Caco-2 (cell line): ENCODE data around the gene GLCCI1. TPM values are rescaled to one million over a fixed set of nuclear protein-coding genes. Genes with fewer than 3 reads are reported as not detected.

Experiments used
- BruUV-seq: library from RNA; stranded (reverse); fragments of 400-500 nt; replicated peaks from 2 replicates; lab custom pipeline; 2021; lab: Mats Ljungman, UMichigan
- CTCF ChIA-PET: fragments of 300-600 bp; sonication (Branson Sonifier 250); formaldehyde crosslinking; loops from one replicate; lab custom pipeline; 2022; ENCODE audit warnings: antibody characterized with exemption; lab: Charles Lee
- POLR2A ChIA-PET: fragments of 300-600 bp; sonication (Branson Sonifier 250); formaldehyde crosslinking; loops from one replicate; lab custom pipeline; 2022; ENCODE audit warnings: antibody characterized with exemption; lab: Charles Lee
- DNase-seq, 2 experiments: peaks; one replicate each; pipeline versions ENCODE4 v3.0.0 to v3.0.0-alpha.2; 2020 to 2022
- H3K27me3 ChIP-seq: replicated peaks from 2 replicates; pipeline ENCODE4 v1.6.0; 2011; ENCODE audit warnings: low read length; ENCODE audit not compliant: control insufficient read depth, insufficient read depth
- H3K36me3 ChIP-seq: 2 replicates; pipeline ENCODE4 v1.5.1; 2011; ENCODE audit warnings: low read length; ENCODE audit not compliant: control insufficient read depth, insufficient read depth
- H3K4me1 ChIP-seq: fragments of 250-450 bp; sonication (Bioruptor Pico); 2 replicates; pipeline ENCODE4 v1.5.1; 2020; ENCODE audit warnings: mild to moderate bottlenecking
- H3K4me3 ChIP-seq: 2 replicates; pipeline ENCODE4 v1.5.1; 2011; ENCODE audit warnings: low read depth, mild to moderate bottlenecking, control low read depth, low read length
- H3K9me3 ChIP-seq: fragments of 250-450 bp; sonication (Bioruptor Pico); 2 replicates; pipeline ENCODE4 v1.5.1; 2020; ENCODE audit warnings: mild to moderate bottlenecking, moderate library complexity
- H3K27ac Mint-ChIP-seq: one replicate; pipeline ENCODE4 v1.8.0; 2022; ENCODE audit warnings: mixed read lengths; ENCODE audit not compliant: unreplicated experiment
- H3K27me3 Mint-ChIP-seq: one replicate; pipeline ENCODE4 v1.8.0; 2022; ENCODE audit warnings: mixed read lengths; ENCODE audit not compliant: insufficient read depth, unreplicated experiment
- H3K36me3 Mint-ChIP-seq: one replicate; pipeline ENCODE4 v1.8.0; 2022; ENCODE audit warnings: mild to moderate bottlenecking, mixed read lengths; ENCODE audit not compliant: insufficient read depth, unreplicated experiment
- H3K4me1 Mint-ChIP-seq: one replicate; pipeline ENCODE4 v1.8.0; 2022; ENCODE audit warnings: low read depth, mixed read lengths; ENCODE audit not compliant: unreplicated experiment
- H3K4me3 Mint-ChIP-seq: one replicate; pipeline ENCODE4 v1.8.0; 2022; ENCODE audit warnings: mild to moderate bottlenecking, moderate library complexity, mixed read lengths; ENCODE audit not compliant: unreplicated experiment
- H3K9me3 Mint-ChIP-seq: one replicate; pipeline ENCODE4 v1.8.0; 2022; ENCODE audit warnings: mixed read lengths; ENCODE audit not compliant: unreplicated experiment
- CTCF ChIP-seq, 2 experiments: fragments of 200-600 bp in 1 of 2; IDR thresholded peaks; 1 replicate in 1 of 2; 2 replicates in 1 of 2; pipeline versions ENCODE4 v1.5.1 to v1.8.0; 2011 to 2022; ENCODE audit warnings: antibody characterized with exemption in 1 of 2, control low read depth in 1 of 2, inconsistent platforms in 1 of 2, low read depth in 1 of 2, low read length in 1 of 2, mild to moderate bottlenecking in 1 of 2, moderate library complexity in 1 of 2; ENCODE audit not compliant: insufficient read depth in 1 of 2, severe bottlenecking in 1 of 2, unreplicated experiment in 1 of 2
- intact Hi-C: fragments of 100-400 bp; cut with micrococcal nuclease; formaldehyde crosslinking; loops from one replicate; pipeline ENCODE4 v1.10.0; 2022; ENCODE audit not compliant: unreplicated experiment
- total RNA-seq: library from RNA; stranded (reverse); gene quantifications from 2 replicates; pipeline ENCODE4 v1.2.3, GENCODE V29; 2022

GLCCI1 gene
- total RNA-seq, 1 experiment from 2014 or later: 18.8 TPM

- no peak for DNase-seq
- Histone ChIP-seq H3K4me1 (no peaks in the 10 kb centered on the region), H3K27me3 (no peaks in the 10 kb centered on the region), H3K4me3 (no peak overlapping the region), H3K36me3 (no peaks in the 10 kb centered on the region), H3K9me3 (no peaks in the 10 kb centered on the region)
- Mint-ChIP-seq H3K36me3 (peaks cover 9% of the 10 kb centered on the region), H3K4me3 (no peak overlapping the region), H3K27ac (no peak overlapping the region), H3K4me1 (peaks cover 6% of the 10 kb centered on the region), H3K9me3 (no peaks in the 10 kb centered on the region), H3K27me3 (no peaks in the 10 kb centered on the region)
- BruUV-seq: no TSS peak
- ChIA-PET CTCF (no interaction called here), POLR2A (no interaction called here)
- no peak for TF ChIP-seq CTCF (IDR thresholded peaks at IDR 0.05; ENCODE audit: insufficient read depth in 1 of 2, low read depth in 1 of 2, low read length in 1 of 2, severe bottlenecking in 1 of 2, unreplicated experiment in 1 of 2)
- intact Hi-C loops: loop anchor here (5.0 kb wide), 1 partner anchor 283 kb away; no protein-coding TSS in a partner anchor
Observed at GRCh38 chr7:7965301-7965700, 3.3 kb upstream of the GLCCI1 start.

- intact Hi-C loops: loop anchor here (5.0 kb wide), 1 partner anchor 284 kb away; no protein-coding TSS in a partner anchor
- H3K4me1 Mint-ChIP-seq: peaks cover 6% of the 10 kb centered on the region
- CTCF ChIA-PET: interaction anchor here (0.7 kb wide), 1 partner anchor 13 kb away, joined by 4 read pairs; no protein-coding TSS in a partner anchor
- H3K36me3 Mint-ChIP-seq: peaks cover 9% of the 10 kb centered on the region
- no TSS peak for BruUV-seq
- H3K9me3 Mint-ChIP-seq: no peaks in the 10 kb centered on the region
- POLR2A ChIA-PET: no interaction called here
- no peaks in the 10 kb centered on the region for H3K4me1 ChIP-seq
- no peaks in the 10 kb centered on the region for H3K27me3 Mint-ChIP-seq
- no peaks in the 10 kb centered on the region for H3K27me3 ChIP-seq
- no peak for DNase-seq
- H3K4me3 Mint-ChIP-seq: no peak overlapping the region
- H3K4me3 ChIP-seq: no peak overlapping the region
- H3K9me3 ChIP-seq: no peaks in the 10 kb centered on the region
- no peaks in the 10 kb centered on the region for H3K36me3 ChIP-seq
- H3K27ac Mint-ChIP-seq: no peak overlapping the region
- no peak for TF ChIP-seq CTCF (IDR thresholded peaks at IDR 0.05; ENCODE audit: insufficient read depth in 1 of 2, low read depth in 1 of 2, low read length in 1 of 2, severe bottlenecking in 1 of 2, unreplicated experiment in 1 of 2)
Observed at GRCh38 chr7:7966141-7966734, 2.4 kb upstream of the GLCCI1 start.

GRCh38 chr7:7967886-7968543, 581 bp upstream of the GLCCI1 start:
- no peaks in the 10 kb centered on the region for H3K36me3 ChIP-seq
- Mint-ChIP-seq H3K27ac (peak overlapping the region; percentile 31), H3K4me3 (peak overlapping the region; percentile 27), H3K4me1 (peaks cover 6% of the 10 kb centered on the region), H3K36me3 (peaks cover 9% of the 10 kb centered on the region), H3K27me3 (no peaks in the 10 kb centered on the region), H3K9me3 (no peaks in the 10 kb centered on the region)
- no peak for DNase-seq
- H3K4me1 ChIP-seq: no peaks in the 10 kb centered on the region
- ChIA-PET CTCF (interaction anchor here (1.0 to 1.1 kb wide), 2 partner anchors 29 to 57 kb away, joined by 3 read pairs; no protein-coding TSS in a partner anchor), POLR2A (interaction anchor here (1.5 kb wide), 1 partner anchor 57 kb away, joined by 5 read pairs; no protein-coding TSS in a partner anchor)
- H3K27me3 ChIP-seq: no peaks in the 10 kb centered on the region
- H3K9me3 ChIP-seq: no peaks in the 10 kb centered on the region
- TSS peak; percentile 41 for BruUV-seq
- intact Hi-C loops: loop anchor here (1.0 to 5.0 kb wide), 2 partner anchors 286 to 328 kb away; partner anchors contain the start of gene UMAD1
- H3K4me3 ChIP-seq: peak overlapping the region; percentile 81
- no peak for TF ChIP-seq CTCF (IDR thresholded peaks at IDR 0.05; ENCODE audit: insufficient read depth in 1 of 2, low read depth in 1 of 2, low read length in 1 of 2, severe bottlenecking in 1 of 2, unreplicated experiment in 1 of 2)
